ENCODE measurements around the gene CD4. TPM values are rescaled to one million over a fixed set of nuclear protein-coding genes. Genes with fewer than 3 reads are reported as not detected.

Gene CD4
- total and polyA plus RNA-seq, 2 donors (not counting 3 experiments of a cell fraction or from before 2014, with no cell fraction given), result not detected

- peak within 1 kb of the TSS; percentile 36 for H3K27ac ChIP-seq (ENCODE audit: insufficient read depth, low read depth, low read length)
- H3K9me3 ChIP-seq (replicated peaks; ENCODE audit: control insufficient read depth, insufficient read depth, low read length), result no peaks in the 10 kb centered on the region
- H3K4me2 ChIP-seq (ENCODE audit: insufficient read depth, low read length), result peak within 1 kb of the TSS; percentile 68
- ChIA-PET CTCF (interaction anchor here (0.7 to 8.4 kb wide), 22 partner anchors 8 to 172 kb away, joined by 3 to 234 read pairs (median 4); partner anchors contain the start of genes COPS7A, GPR162, MLF2 and USP5), POLR2A (interaction anchor here (0.7 to 2.5 kb wide), 14 partner anchors 10 to 295 kb away, joined by 3 to 43 read pairs (median 4); partner anchors contain the start of genes C12orf57, COPS7A, GPR162 and MLF2)
- H3K36me3 ChIP-seq (ENCODE audit: control insufficient read depth in 2 of 2, extremely low read depth in 1 of 2, insufficient read depth in 2 of 2, low read length in 2 of 2), result peaks cover 0 to 15% of the 10 kb centered on the region in 2 experiments
- peaks cover 32% of the 10 kb centered on the region for H3K79me2 ChIP-seq (ENCODE audit: control insufficient read depth, insufficient read depth, low read length)
- H3K4me3 ChIP-seq (replicated peaks in 1 of 3; ENCODE audit: insufficient read depth in 1 of 3, low read depth in 1 of 3, low read length in 3 of 3), result peak within 1 kb of the TSS; percentile 70 to 91 (median 89)
- peak; percentile 92 for FAIRE-seq
- H3K9me1 ChIP-seq (replicated peaks; ENCODE audit: control insufficient read depth, extremely low read depth, insufficient read depth, low read length), result no peaks in the 10 kb centered on the region
- no peaks in the 10 kb centered on the region for H3K27me3 ChIP-seq (ENCODE audit: control insufficient read depth in 2 of 2, insufficient read depth in 2 of 2, low read length in 2 of 2)
- H3K4me1 ChIP-seq (ENCODE audit: control insufficient read depth, extremely low read depth, insufficient read depth, low read length), result peaks cover 38% of the 10 kb centered on the region
- intact Hi-C loops (cut with micrococcal nuclease) (loop anchor here (2.0 kb wide), 1 partner anchor 159 kb away; the partner anchor contains the start of gene CHD4), dilution Hi-C loops (cut with MboI; ENCODE audit: extremely low pct_ligation_motif_present, low sequenced_read_pairs) (no loop called here)
- no TSS peak for BruUV-seq (replicated peaks)
- peak within 1 kb of the TSS; percentile 55 for H2AFZ ChIP-seq (ENCODE audit: low read depth, low read length)
- no peak for TF ChIP-seq GATA2 (IDR thresholded peaks at IDR 0.05; ENCODE audit: insufficient read depth, insufficient read length, low read depth, low read length)
- peak; percentile 97 for TF ChIP-seq POLR2A (IDR thresholded peaks at IDR 0.05; ENCODE audit: low read depth, low read length)
- peak; percentile 99 for TF ChIP-seq POLR2AphosphoS5 (IDR thresholded peaks at IDR 0.05; ENCODE audit: insufficient read depth, low read depth, low read length)
- H3K9ac ChIP-seq (replicated peaks; ENCODE audit: extremely low read depth, insufficient read depth, low read length), result peak within 1 kb of the TSS; percentile 66
- H4K20me1 ChIP-seq (replicated peaks; ENCODE audit: control insufficient read depth, extremely low read depth, insufficient read depth, low read length), result no peaks in the 10 kb centered on the region
- peak; percentile 81 for DNase-seq (ENCODE audit: low read depth, low spot score)
These were observed 23.4 kb upstream of the CD4 start, which contains the start of gene PTMS for GRCh38 chr12:6765634-6766581. PTMS (plus strand) TSS chr12:6766363; CDS start chr12:6766706, 343 bp downstream.
